DOHH2 (cell line): ENCODE measurements around the gene RNPS1.

ENCODE experiments used
- H3F3A ChIP-seq: fragments of 200-600 bp; sonication (generic), shearing (Covaris generic); 2 replicates; pipeline ENCODE4 v1.6.0; 2016; ENCODE audit warnings: antibody characterized with exemption, mild to moderate bottlenecking; ENCODE audit not compliant: control insufficient read depth, insufficient read depth
- H3K27ac ChIP-seq: fragments of 200-600 bp; sonication (generic); 2 replicates; pipeline ENCODE4 v1.5.1; 2014; ENCODE audit warnings: low read depth, mild to moderate bottlenecking, low read length, moderate library complexity
- H3K27me3 ChIP-seq: fragments of 200-600 bp; sonication (generic); 2 replicates; pipeline ENCODE4 v1.6.1; 2014; ENCODE audit warnings: mild to moderate bottlenecking, low read length, mixed read lengths; ENCODE audit not compliant: control insufficient read depth
- H3K36me3 ChIP-seq: fragments of 200-600 bp; sonication (generic); 2 replicates; pipeline ENCODE4 v1.6.1; 2014; ENCODE audit warnings: mild to moderate bottlenecking, low read length, moderate library complexity, mixed read lengths; ENCODE audit not compliant: control insufficient read depth
- H3K4me1 ChIP-seq: fragments of 200-600 bp; sonication (generic); 2 replicates; pipeline ENCODE4 v1.6.1; 2014; ENCODE audit warnings: mild to moderate bottlenecking, low read length, mixed read lengths; ENCODE audit not compliant: control insufficient read depth
- H3K4me2 ChIP-seq: fragments of 200-600 bp; sonication (generic); 2 replicates; pipeline ENCODE4 v1.6.0; 2014; ENCODE audit warnings: mild to moderate bottlenecking, low read length, moderate library complexity
- H3K4me3 ChIP-seq: fragments of 200-600 bp; sonication (generic); 2 replicates; pipeline ENCODE4 v1.5.1; 2014; ENCODE audit warnings: mild to moderate bottlenecking, low read length, mixed read lengths
- H3K79me2 ChIP-seq: fragments of 200-600 bp; sonication (generic); 2 replicates; pipeline ENCODE4 v1.6.1; 2014; ENCODE audit warnings: mild to moderate bottlenecking, low read length, mixed read lengths; ENCODE audit not compliant: control insufficient read depth
- H3K9me2 ChIP-seq: fragments of 200-600 bp; sonication (generic); replicated peaks from 2 replicates; pipeline ENCODE4 v1.6.1; 2014; ENCODE audit warnings: mild to moderate bottlenecking, low read length, mixed read lengths; ENCODE audit not compliant: control insufficient read depth
- H3K9me3 ChIP-seq: fragments of 200-600 bp; sonication (generic); 2 replicates; pipeline ENCODE4 v1.6.1; 2014; ENCODE audit warnings: antibody characterized with exemption, low read length, mixed read lengths; ENCODE audit not compliant: control insufficient read depth, insufficient read depth
- H4K20me1 ChIP-seq: fragments of 200-600 bp; sonication (generic); 2 replicates; pipeline ENCODE4 v1.6.0; 2014; ENCODE audit warnings: low read depth, mild to moderate bottlenecking, antibody characterized with exemption, low read length, moderate library complexity; ENCODE audit not compliant: control insufficient read depth, insufficient read depth
- EZH2phosphoT487 ChIP-seq: fragments of 200-600 bp; sonication (generic); IDR thresholded peaks from 2 replicates; pipeline ENCODE4 v1.6.1; 2017; ENCODE audit warnings: borderline replicate concordance, mild to moderate bottlenecking, antibody characterized with exemption, low read length, moderate library complexity, mixed read lengths
- TF ChIP-seq, protein P1 (sequence below): fragments of 200-600 bp; sonication (generic); IDR thresholded peaks from one replicate; pipeline ENCODE4 v1.5.1; 2014; ENCODE audit warnings: antibody characterized with exemption, mild to moderate bottlenecking, low read depth, low read length; ENCODE audit not compliant: poor library complexity, severe bottlenecking

The RNPS1 gene

DNA sequence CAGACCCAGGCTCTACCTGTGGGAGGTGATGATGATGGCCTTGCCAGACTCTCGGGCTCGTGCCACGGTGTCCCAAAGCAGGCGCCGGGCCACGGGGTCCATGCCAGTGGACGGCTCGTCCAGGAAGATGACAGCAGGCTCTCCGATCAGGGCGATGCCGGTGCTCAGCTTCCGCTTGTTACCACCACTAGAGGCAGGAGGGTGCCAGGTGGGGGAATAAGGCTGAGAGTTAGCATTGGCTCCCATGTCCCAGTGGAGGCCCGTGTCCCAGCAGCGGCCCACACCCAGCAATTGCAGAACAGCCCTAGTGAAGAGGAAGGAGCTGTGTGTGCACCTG lies 10.3 kb upstream of the RNPS1 start:
- Histone ChIP-seq H3F3A (no peaks in the 10 kb centered on the region), H3K9me2 (no peaks in the 10 kb centered on the region), H3K4me3 (no peak overlapping the region), H3K79me2 (no peaks in the 10 kb centered on the region), H3K4me1 (no peaks in the 10 kb centered on the region), H3K27ac (no peak overlapping the region), H3K4me2 (no peak overlapping the region), H3K36me3 (no peaks in the 10 kb centered on the region), H3K9me3 (no peaks in the 10 kb centered on the region), H3K27me3 (peaks cover 3% of the 10 kb centered on the region; the same call in 1 of the 2 replicates), H4K20me1 (no peaks in the 10 kb centered on the region)
- TF ChIP-seq EZH2phosphoT487: no peak
- TF ChIP-seq, protein P1, sequence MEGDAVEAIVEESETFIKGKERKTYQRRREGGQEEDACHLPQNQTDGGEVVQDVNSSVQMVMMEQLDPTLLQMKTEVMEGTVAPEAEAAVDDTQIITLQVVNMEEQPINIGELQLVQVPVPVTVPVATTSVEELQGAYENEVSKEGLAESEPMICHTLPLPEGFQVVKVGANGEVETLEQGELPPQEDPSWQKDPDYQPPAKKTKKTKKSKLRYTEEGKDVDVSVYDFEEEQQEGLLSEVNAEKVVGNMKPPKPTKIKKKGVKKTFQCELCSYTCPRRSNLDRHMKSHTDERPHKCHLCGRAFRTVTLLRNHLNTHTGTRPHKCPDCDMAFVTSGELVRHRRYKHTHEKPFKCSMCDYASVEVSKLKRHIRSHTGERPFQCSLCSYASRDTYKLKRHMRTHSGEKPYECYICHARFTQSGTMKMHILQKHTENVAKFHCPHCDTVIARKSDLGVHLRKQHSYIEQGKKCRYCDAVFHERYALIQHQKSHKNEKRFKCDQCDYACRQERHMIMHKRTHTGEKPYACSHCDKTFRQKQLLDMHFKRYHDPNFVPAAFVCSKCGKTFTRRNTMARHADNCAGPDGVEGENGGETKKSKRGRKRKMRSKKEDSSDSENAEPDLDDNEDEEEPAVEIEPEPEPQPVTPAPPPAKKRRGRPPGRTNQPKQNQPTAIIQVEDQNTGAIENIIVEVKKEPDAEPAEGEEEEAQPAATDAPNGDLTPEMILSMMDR: no peak

DNA sequence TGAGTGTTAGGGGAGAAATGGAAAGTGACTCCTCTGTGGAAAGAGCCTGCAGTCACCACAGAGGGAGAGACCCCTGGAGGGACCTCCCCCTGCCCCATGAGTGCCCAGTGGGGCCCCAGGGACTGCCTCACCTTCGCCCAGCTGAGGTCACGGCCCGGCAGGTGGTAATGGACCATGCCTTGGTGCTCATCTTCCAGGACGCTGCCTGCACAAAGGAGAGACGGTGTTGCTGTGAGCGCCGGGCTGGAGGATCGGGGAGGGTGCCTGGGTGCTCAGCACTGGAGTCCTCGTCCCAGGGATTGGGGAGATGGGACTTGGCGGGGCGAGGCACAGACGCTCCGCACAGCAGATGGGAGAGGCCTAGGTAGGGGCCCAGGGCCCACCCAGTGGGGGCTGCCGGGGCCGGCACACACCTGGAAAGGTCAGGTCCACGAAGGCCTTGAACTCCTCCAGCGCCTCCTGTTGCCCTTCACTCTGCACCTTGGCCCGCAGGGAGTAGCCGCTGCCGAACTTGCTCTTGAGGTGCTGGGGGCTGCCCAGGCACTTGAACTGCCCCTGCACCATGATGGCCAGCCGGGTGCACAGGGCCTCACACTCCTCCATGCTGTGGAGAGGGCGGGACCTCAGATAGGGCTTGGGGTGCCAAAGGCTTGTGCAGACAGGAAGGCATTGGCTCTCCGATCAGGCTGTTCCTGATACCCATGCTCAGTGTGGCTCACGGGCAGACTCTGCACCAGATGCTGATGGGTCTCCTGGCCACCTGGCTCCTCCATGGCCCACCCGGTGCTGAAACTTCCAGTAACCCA lies 9.7 kb upstream of the RNPS1 start:
- TF ChIP-seq, protein P1: no peak
- TF ChIP-seq EZH2phosphoT487: no peak
- H3K4me2 ChIP-seq: no peak overlapping the region
- no peaks in the 10 kb centered on the region for H3K9me2 ChIP-seq
- no peak overlapping the region for H3K27ac ChIP-seq
- H3K4me3 ChIP-seq: no peak overlapping the region
- H3K4me1 ChIP-seq: no peaks in the 10 kb centered on the region
- H3F3A ChIP-seq: no peaks in the 10 kb centered on the region
- H3K79me2 ChIP-seq: no peaks in the 10 kb centered on the region
- peaks cover 3% of the 10 kb centered on the region; the same call in 1 of the 2 replicates for H3K27me3 ChIP-seq
- H4K20me1 ChIP-seq: no peaks in the 10 kb centered on the region
- H3K36me3 ChIP-seq: no peaks in the 10 kb centered on the region
- no peaks in the 10 kb centered on the region for H3K9me3 ChIP-seq

DNA sequence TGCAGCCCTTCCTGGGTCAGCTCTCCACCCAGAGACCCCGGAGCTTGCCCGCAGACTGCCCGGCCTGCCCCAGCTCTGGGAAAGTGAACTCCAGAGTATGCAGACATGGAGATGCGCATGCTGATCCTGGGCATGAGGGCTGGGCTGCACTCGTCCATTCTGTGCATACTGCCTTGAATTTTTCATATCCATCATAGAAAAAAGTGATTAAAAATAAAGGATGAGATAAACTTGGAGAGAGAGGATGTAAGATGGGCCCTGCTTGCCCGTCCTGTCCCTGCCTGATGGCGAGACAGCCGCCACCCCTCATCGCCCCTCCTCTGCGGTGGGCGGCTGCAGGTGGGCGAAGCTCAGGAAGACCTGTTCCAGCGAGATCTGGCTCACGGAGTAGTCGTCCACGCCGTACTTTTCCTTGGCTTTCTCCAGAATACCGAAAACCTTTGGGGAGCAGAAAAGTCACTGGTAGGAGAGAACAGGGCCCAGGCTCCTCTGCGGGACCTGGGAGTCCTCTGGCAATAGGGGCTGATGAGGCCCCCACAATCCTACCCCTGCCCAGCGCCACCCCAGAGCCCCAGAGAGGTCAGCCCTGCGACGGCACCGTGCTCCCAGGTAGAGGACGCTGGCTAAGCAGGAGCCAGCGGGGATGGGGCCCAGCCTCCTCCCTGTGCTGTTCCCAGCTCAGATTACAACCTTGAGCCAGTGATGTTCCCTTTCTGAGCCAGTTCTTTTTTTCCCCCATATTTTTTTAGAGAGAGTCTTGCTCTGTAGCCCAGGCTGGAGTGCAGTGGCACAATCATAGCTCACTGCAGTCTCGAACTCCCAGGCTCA lies 8.7 kb upstream of the RNPS1 start:
- Histone ChIP-seq H3K9me2 (no peaks in the 10 kb centered on the region), H3K4me2 (no peak overlapping the region), H3K4me3 (no peak overlapping the region), H3K4me1 (no peaks in the 10 kb centered on the region), H3K27me3 (peaks cover 3% of the 10 kb centered on the region; the same call in 1 of the 2 replicates), H3F3A (no peaks in the 10 kb centered on the region), H3K36me3 (no peaks in the 10 kb centered on the region), H3K79me2 (no peaks in the 10 kb centered on the region), H3K9me3 (no peaks in the 10 kb centered on the region), H4K20me1 (no peaks in the 10 kb centered on the region), H3K27ac (no peak overlapping the region)
- TF ChIP-seq EZH2phosphoT487: no peak
- TF ChIP-seq, protein P1: no peak
